ENCODE results near the gene DISP3. TPM values are rescaled to one million over a fixed set of nuclear protein-coding genes. Genes with fewer than 3 reads are reported as not detected.

DISP3 gene
- total RNA-seq, 1 donor from 2014 or later = not detected

DNA sequence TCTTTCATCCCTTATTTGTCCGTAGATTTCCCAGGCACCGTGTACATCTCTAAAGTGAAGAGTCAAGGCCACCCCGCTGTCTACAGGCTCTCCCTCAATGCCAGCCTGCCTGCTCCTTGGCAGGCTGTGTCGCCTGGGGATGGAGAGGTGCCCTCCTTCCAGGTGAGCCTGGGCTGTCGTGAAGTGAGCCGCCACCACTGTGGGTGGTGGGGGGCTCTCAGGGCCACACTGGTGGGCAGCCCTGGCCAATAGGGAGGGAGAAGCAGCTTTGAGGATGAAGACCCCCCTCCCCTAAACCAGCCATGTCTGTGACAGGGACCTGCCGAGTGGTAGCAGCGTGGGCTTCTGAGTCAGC lies 46.2 kb downstream of the DISP3 start:
- H3K4me3 ChIP-seq (ENCODE audit: low read depth, low read length) = no peak overlapping the region
- H3K36me3 ChIP-seq (ENCODE audit: control insufficient read depth, insufficient read depth, low read length) = no peaks in the 10 kb centered on the region
- no peaks in the 10 kb centered on the region for H3K27me3 ChIP-seq (ENCODE audit: control insufficient read depth, insufficient read depth, low read length)
- no peak for FAIRE-seq
- no peak for DNase-seq (ENCODE audit: low read depth)
- TF ChIP-seq, protein P1, sequence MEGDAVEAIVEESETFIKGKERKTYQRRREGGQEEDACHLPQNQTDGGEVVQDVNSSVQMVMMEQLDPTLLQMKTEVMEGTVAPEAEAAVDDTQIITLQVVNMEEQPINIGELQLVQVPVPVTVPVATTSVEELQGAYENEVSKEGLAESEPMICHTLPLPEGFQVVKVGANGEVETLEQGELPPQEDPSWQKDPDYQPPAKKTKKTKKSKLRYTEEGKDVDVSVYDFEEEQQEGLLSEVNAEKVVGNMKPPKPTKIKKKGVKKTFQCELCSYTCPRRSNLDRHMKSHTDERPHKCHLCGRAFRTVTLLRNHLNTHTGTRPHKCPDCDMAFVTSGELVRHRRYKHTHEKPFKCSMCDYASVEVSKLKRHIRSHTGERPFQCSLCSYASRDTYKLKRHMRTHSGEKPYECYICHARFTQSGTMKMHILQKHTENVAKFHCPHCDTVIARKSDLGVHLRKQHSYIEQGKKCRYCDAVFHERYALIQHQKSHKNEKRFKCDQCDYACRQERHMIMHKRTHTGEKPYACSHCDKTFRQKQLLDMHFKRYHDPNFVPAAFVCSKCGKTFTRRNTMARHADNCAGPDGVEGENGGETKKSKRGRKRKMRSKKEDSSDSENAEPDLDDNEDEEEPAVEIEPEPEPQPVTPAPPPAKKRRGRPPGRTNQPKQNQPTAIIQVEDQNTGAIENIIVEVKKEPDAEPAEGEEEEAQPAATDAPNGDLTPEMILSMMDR (IDR thresholded peaks at IDR 0.05; ENCODE audit: insufficient read depth, low read length, severe bottlenecking) = no peak

DNA sequence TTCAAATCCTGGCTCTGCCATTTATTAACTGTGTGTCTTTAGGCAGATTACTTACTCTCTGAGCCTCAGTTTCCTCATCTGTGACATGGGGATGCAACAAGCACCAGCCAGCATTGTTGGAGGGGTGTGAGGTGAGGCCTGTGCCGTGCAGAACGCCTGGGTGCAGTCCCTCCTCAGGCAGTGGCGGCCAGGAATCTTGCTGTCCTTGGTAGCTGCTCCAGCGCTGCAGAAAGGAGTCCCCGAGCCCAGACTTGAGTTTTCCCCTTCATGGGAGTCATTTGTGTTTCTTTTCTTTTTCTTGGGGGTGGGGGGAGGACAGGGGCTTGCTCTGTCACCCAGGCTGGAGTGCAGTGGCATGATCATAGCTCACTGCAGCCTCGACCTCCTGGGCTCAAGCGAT lies 46.6 kb downstream of the DISP3 start:
- Histone ChIP-seq H3K27me3 (ENCODE audit: control insufficient read depth, insufficient read depth, low read length) (no peaks in the 10 kb centered on the region), H3K36me3 (ENCODE audit: control insufficient read depth, insufficient read depth, low read length) (no peaks in the 10 kb centered on the region), H3K4me3 (ENCODE audit: low read depth, low read length) (no peak overlapping the region)
- DNase-seq (ENCODE audit: low read depth) (no peak), FAIRE-seq (no peak)
- TF ChIP-seq, protein P1 (IDR thresholded peaks at IDR 0.05; ENCODE audit: insufficient read depth, low read length, severe bottlenecking) = no peak

DNA sequence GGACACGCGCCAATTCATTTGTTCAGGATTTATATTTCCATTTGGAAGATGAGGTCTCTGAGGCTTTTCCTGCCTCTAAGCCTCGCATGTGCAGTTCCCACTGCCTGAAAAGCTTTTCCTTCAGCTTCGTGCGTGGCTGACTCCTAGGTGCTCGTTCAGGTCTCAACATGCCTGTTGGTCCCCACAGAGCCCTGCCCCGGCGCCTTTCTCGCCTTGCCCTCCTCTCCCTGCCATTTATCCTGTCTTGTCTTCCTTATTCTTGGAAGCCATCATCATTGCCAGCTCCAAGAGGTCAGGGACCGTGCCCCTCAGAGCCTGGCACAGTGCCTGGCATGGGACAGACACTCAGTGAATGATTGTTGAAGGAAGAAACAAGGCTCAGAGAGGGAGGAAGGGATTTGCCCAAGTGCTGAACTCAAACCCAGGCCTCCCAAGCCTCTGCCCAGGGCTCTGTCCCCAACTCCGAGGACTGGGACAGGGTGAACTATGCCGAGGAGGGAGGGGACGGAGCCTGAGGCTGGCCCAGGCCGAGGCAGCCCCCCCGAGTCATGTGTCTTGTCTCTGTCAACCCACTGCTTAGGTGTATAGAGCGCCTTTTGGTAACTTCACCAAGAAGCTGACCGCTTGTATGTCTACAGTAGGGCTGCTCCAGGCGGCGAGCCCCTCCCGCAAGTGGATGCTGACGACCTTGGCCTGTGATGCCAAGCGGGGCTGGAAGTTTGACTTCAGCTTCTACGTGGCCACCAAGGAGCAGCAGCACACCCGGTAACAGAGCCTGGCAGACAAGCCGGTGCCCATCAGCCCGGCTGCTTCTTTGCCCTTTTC lies 47.3 kb downstream of the DISP3 start:
- TF ChIP-seq, protein P1 (IDR thresholded peaks at IDR 0.05; ENCODE audit: insufficient read depth, low read length, severe bottlenecking) = no peak
- peak; percentile 13 for DNase-seq (ENCODE audit: low read depth)
- no peak for FAIRE-seq
- Histone ChIP-seq H3K4me3 (ENCODE audit: low read depth, low read length) (no peak overlapping the region), H3K27me3 (ENCODE audit: control insufficient read depth, insufficient read depth, low read length) (no peaks in the 10 kb centered on the region), H3K36me3 (ENCODE audit: control insufficient read depth, insufficient read depth, low read length) (no peaks in the 10 kb centered on the region)

DNA sequence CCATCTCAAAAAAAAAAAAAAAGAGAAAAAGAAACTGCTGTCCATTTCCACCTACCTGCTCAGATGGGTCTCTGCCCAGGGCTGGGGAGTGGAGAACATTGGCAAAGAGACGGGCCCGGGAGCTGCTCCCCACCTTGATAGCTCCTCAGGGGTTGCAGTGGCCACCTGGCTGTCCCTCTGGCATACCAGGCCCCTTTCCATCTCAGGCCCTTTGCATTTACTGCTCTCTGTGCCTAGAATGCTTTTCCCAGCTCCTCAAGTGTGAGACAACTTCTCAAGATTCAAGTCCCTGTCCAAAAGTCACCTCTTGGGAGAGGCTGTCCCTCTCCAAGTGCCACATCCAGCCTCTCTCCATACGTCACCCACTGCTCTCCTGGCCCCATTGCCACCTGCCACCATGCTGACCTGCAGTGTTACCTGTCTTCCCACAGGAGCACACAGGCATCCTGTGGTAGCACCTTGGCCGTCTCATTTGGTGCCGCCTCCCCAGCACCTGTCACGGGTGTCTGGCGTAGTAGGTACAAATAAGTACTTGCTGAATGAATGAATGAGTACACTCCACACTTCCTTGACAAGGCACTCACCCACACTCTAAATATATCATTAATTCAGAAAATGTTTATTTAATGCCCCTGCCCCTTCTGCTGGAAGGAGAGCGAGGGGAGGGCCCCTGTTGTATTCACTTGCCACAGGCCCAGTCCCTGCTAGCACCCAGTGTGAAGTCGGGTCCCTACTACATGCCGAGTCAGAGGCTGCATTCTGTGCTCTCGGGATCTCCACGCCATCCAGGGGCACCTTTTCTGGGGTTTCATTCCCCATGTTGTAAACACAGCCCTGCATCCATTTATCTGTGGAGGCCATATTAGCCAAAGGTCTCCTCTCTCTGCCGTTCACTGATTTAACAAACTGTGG lies 48.8 kb downstream of the DISP3 start:
- Histone ChIP-seq H3K27me3 (ENCODE audit: control insufficient read depth, insufficient read depth, low read length) (no peaks in the 10 kb centered on the region), H3K4me3 (ENCODE audit: low read depth, low read length) (no peak overlapping the region), H3K36me3 (ENCODE audit: control insufficient read depth, insufficient read depth, low read length) (no peaks in the 10 kb centered on the region)
- DNase-seq (ENCODE audit: low read depth) = no peak
- FAIRE-seq = no peak
- TF ChIP-seq, protein P1 (IDR thresholded peaks at IDR 0.05; ENCODE audit: insufficient read depth, low read length, severe bottlenecking) = no peak

DNA sequence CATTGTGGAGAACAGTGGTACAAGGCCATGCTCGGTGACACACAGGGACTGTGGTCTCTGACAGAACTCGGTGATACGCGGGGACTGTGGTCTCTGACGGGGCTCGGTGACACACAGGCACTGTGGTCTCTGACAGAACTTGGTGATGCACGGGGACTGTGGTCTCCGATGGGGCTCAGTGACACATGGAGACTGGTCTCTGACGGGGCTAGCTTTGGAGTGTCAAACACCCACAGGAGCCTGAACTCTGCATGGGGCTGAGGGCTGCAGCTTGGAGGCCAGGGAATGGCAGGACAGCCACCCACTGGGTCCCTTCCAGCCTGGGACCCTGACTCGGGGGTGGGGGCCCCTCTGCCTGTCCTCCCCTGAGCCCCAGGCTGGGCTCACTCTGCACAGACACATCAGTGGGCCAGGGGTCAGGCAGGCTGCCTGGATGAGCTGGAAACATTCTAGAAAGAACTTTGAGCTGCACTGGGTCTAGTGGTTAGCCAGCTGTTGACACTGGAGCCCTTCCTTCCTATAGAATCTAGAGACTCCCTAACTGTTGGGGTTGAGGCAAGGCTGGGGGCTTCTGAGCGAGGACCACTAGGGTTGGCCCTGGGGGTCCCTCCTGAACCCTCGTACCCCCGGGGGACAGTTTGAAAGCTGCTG lies 49.8 kb downstream of the DISP3 start:
- H3K27me3 ChIP-seq (ENCODE audit: control insufficient read depth, insufficient read depth, low read length) = no peaks in the 10 kb centered on the region
- no peak for DNase-seq (ENCODE audit: low read depth)
- peak; percentile 58 for FAIRE-seq
- TF ChIP-seq, protein P1 (IDR thresholded peaks at IDR 0.05; ENCODE audit: insufficient read depth, low read length, severe bottlenecking) = no peak
- no peak overlapping the region for H3K4me3 ChIP-seq (ENCODE audit: low read depth, low read length)
- H3K36me3 ChIP-seq (ENCODE audit: control insufficient read depth, insufficient read depth, low read length) = no peaks in the 10 kb centered on the region

All from bronchial epithelial cell (primary cell).